ENCODE data around the gene MACF1. TPM values are rescaled to one million over a fixed set of nuclear protein-coding genes. Genes with fewer than 3 reads are reported as not detected.

The MACF1 gene
- total RNA-seq, 2 donors from 2014 or later: 214 to 251 TPM

GRCh38 chr1:39354572-39354971 is 150.1 kb downstream of the MACF1 start:
- Mint-ChIP-seq H3K27me3 (ENCODE audit: insufficient read depth) (no peaks in the 10 kb centered on the region), H3K4me1 (no peaks in the 10 kb centered on the region), H3K27ac (no peak overlapping the region), H3K9me3 (no peaks in the 10 kb centered on the region), H3K4me3 (no peak overlapping the region), H3K36me3 (ENCODE audit: low read depth) (peaks cover 72% of the 10 kb centered on the region)
- no peak overlapping the region for H3K9ac ChIP-seq (ENCODE audit: extremely low read depth, low read length, poor library complexity, severe bottlenecking)
- 97 to 100% methylated on average over 2 to 3 of the region's 3 CpGs for WGBS, 2 experiments (ENCODE audit: insufficient coverage in 1 of 2, insufficient read length in 1 of 2)
- no peaks in the 10 kb centered on the region for H3K27me3 ChIP-seq (ENCODE audit: control insufficient read depth, insufficient read depth, low read length, poor library complexity, severe bottlenecking)
- TF ChIP-seq CTCF (conservative IDR thresholded peaks at IDR 0.05): no peak
- no peak for DNase-seq
- peaks cover 87% of the 10 kb centered on the region for H3K36me3 ChIP-seq (ENCODE audit: control insufficient read depth, insufficient read depth, low read length)
- H3K27ac ChIP-seq (ENCODE audit: low read depth, low read length): no peak overlapping the region
- H3K9me3 ChIP-seq (ENCODE audit: control insufficient read depth, low read length): no peaks in the 10 kb centered on the region
- no peaks in the 10 kb centered on the region for H3K4me1 ChIP-seq (ENCODE audit: control insufficient read depth, insufficient read depth, low read length)
- H3K4me3 ChIP-seq (ENCODE audit: low read length): no peak overlapping the region

- H3K27me3 ChIP-seq (ENCODE audit: control insufficient read depth, insufficient read depth, low read length, poor library complexity, severe bottlenecking): no peaks in the 10 kb centered on the region
- WGBS, 2 experiments (ENCODE audit: insufficient coverage in 1 of 2, insufficient read length in 1 of 2): 86 to 89% methylated on average over 2 of the region's 2 CpGs
- no peak overlapping the region for H3K27ac Mint-ChIP-seq
- H3K27me3 Mint-ChIP-seq (ENCODE audit: insufficient read depth): no peaks in the 10 kb centered on the region
- peaks cover 63% of the 10 kb centered on the region for H3K36me3 Mint-ChIP-seq (ENCODE audit: low read depth)
- no peak overlapping the region for H3K27ac ChIP-seq (ENCODE audit: low read depth, low read length)
- no peak overlapping the region for H3K4me3 ChIP-seq (ENCODE audit: low read length)
- DNase-seq: no peak
- no peak overlapping the region for H3K4me3 Mint-ChIP-seq
- H3K9me3 ChIP-seq (ENCODE audit: control insufficient read depth, low read length): no peaks in the 10 kb centered on the region
- H3K9ac ChIP-seq (ENCODE audit: extremely low read depth, low read length, poor library complexity, severe bottlenecking): no peak overlapping the region
- H3K36me3 ChIP-seq (ENCODE audit: control insufficient read depth, insufficient read depth, low read length): peaks cover 81% of the 10 kb centered on the region
- H3K9me3 Mint-ChIP-seq: no peaks in the 10 kb centered on the region
- no peaks in the 10 kb centered on the region for H3K4me1 ChIP-seq (ENCODE audit: control insufficient read depth, insufficient read depth, low read length)
- no peaks in the 10 kb centered on the region for H3K4me1 Mint-ChIP-seq
- TF ChIP-seq CTCF (conservative IDR thresholded peaks at IDR 0.05): no peak
Measured at GRCh38 chr1:39358491-39358890, 154.0 kb downstream of the MACF1 start.

GRCh38 chr1:39359028-39359570 is 154.6 kb downstream of the MACF1 start:
- H3K9me3 ChIP-seq (ENCODE audit: control insufficient read depth, low read length): no peaks in the 10 kb centered on the region
- no peak overlapping the region for H3K9ac ChIP-seq (ENCODE audit: extremely low read depth, low read length, poor library complexity, severe bottlenecking)
- TF ChIP-seq CTCF (conservative IDR thresholded peaks at IDR 0.05): no peak
- H3K4me1 ChIP-seq (ENCODE audit: control insufficient read depth, insufficient read depth, low read length): no peaks in the 10 kb centered on the region
- 90% methylated on average over 2 of the region's 2 CpGs for WGBS, 2 experiments (ENCODE audit: insufficient coverage in 1 of 2, insufficient read length in 1 of 2)
- Mint-ChIP-seq H3K4me1 (no peaks in the 10 kb centered on the region), H3K4me3 (no peak overlapping the region), H3K36me3 (ENCODE audit: low read depth) (peaks cover 62% of the 10 kb centered on the region), H3K27me3 (ENCODE audit: insufficient read depth) (no peaks in the 10 kb centered on the region), H3K9me3 (no peaks in the 10 kb centered on the region), H3K27ac (peak overlapping the region; percentile 15)
- no peaks in the 10 kb centered on the region for H3K27me3 ChIP-seq (ENCODE audit: control insufficient read depth, insufficient read depth, low read length, poor library complexity, severe bottlenecking)
- H3K36me3 ChIP-seq (ENCODE audit: control insufficient read depth, insufficient read depth, low read length): peaks cover 78% of the 10 kb centered on the region
- no peak overlapping the region for H3K4me3 ChIP-seq (ENCODE audit: low read length)
- no peak overlapping the region for H3K27ac ChIP-seq (ENCODE audit: low read depth, low read length)
- no peak for DNase-seq
